Hepatocyte (in vitro differentiated cells): Measurements from ENCODE around the gene ABHD2. TPM values are rescaled to one million over a fixed set of nuclear protein-coding genes. Genes with fewer than 3 reads are reported as not detected.

ENCODE experiments used
- DNase-seq: peaks from one replicate; pipeline ENCODE4 v3.0.0-alpha.2; 2016; ENCODE audit warnings: low spot score
- H2AFZ ChIP-seq: fragments of 200-600 bp; sonication (generic); 2 replicates; pipeline ENCODE4 v1.6.0; 2016; ENCODE audit warnings: antibody characterized with exemption, mild to moderate bottlenecking
- H3K27ac ChIP-seq: fragments of 200-600 bp; sonication (generic); 2 replicates; pipeline ENCODE4 v1.5.1; 2016; ENCODE audit warnings: mild to moderate bottlenecking
- H3K27me3 ChIP-seq: fragments of 200-600 bp; sonication (generic); 2 replicates; pipeline ENCODE4 v1.6.1; 2016
- H3K36me3 ChIP-seq: fragments of 200-600 bp; sonication (generic); replicated peaks from 2 replicates; pipeline ENCODE4 v1.5.1; 2016; ENCODE audit warnings: low read depth; ENCODE audit not compliant: insufficient read depth
- H3K4me1 ChIP-seq: fragments of 200-600 bp; sonication (generic); 2 replicates; pipeline ENCODE4 v1.5.1; 2016; ENCODE audit warnings: mild to moderate bottlenecking, moderate library complexity; ENCODE audit not compliant: insufficient read depth
- H3K4me2 ChIP-seq: fragments of 200-600 bp; sonication (generic); 2 replicates; pipeline ENCODE4 v1.6.0; 2016
- H3K4me3 ChIP-seq: fragments of 200-600 bp; sonication (generic); 2 replicates; pipeline ENCODE4 v1.5.1; 2016; ENCODE audit warnings: mild to moderate bottlenecking
- H3K79me2 ChIP-seq: fragments of 200-600 bp; sonication (generic); 2 replicates; pipeline ENCODE4 v1.6.0; 2017; ENCODE audit warnings: mild to moderate bottlenecking
- H3K9me2 ChIP-seq: fragments of 200-600 bp; sonication (generic); replicated peaks from 2 replicates; pipeline ENCODE4 v1.6.0; 2017; ENCODE audit warnings: mild to moderate bottlenecking; ENCODE audit not compliant: insufficient read depth
- H3K9me3 ChIP-seq: fragments of 200-600 bp; sonication (generic); 2 replicates; pipeline ENCODE4 v1.5.1; 2016; ENCODE audit warnings: low read depth, mild to moderate bottlenecking
- H4K20me1 ChIP-seq: fragments of 200-600 bp; sonication (generic); 2 replicates; pipeline ENCODE4 v1.6.0; 2016; ENCODE audit warnings: mild to moderate bottlenecking; ENCODE audit not compliant: insufficient read depth, poor library complexity, severe bottlenecking
- CTCF ChIP-seq: fragments of 200-600 bp; sonication (generic); IDR thresholded peaks from 2 replicates; pipeline ENCODE4 v1.5.1; 2016; ENCODE audit warnings: antibody characterized with exemption, mild to moderate bottlenecking; ENCODE audit not compliant: poor library complexity
- EZH2 ChIP-seq: fragments of 200-600 bp; sonication (generic); IDR thresholded peaks from 2 replicates; pipeline ENCODE4 v1.6.1; 2016; ENCODE audit warnings: antibody characterized with exemption, mild to moderate bottlenecking, borderline replicate concordance
- EZH2phosphoT487 ChIP-seq: fragments of 200-600 bp; sonication (generic); IDR thresholded peaks from one replicate; pipeline ENCODE4 v1.6.1; 2018; ENCODE audit warnings: antibody characterized with exemption, mild to moderate bottlenecking, low read depth, moderate library complexity; ENCODE audit not compliant: unreplicated experiment, severe bottlenecking
- WGBS: methylation state at CpG from one replicate; pipeline ENCODE4 v1.1.6; 2016; ENCODE audit warnings: low lambda C conversion rate; ENCODE audit errors: missing lambda C conversion rate; 5-methylcytosine and 5-hydroxymethylcytosine counted together
- polyA plus RNA-seq: library from polyadenylated mRNA; unstranded; fragments of >200 nt; fragmentation: Nextera tagmentation; extraction: Ambion mirVana; gene quantifications from 2 replicates; pipeline ENCODE4 v1.2.1, GENCODE V29; 2016
- total RNA-seq: library from RNA; depleted of rRNA; stranded (reverse); fragments of >200 nt; gene quantifications from 2 replicates; pipeline ENCODE4 v1.2.3, GENCODE V29; 2014

The ABHD2 gene
- total and polyA plus RNA-seq, 2 experiments from 2014 or later: 11.7 to 59.7 TPM

DNA sequence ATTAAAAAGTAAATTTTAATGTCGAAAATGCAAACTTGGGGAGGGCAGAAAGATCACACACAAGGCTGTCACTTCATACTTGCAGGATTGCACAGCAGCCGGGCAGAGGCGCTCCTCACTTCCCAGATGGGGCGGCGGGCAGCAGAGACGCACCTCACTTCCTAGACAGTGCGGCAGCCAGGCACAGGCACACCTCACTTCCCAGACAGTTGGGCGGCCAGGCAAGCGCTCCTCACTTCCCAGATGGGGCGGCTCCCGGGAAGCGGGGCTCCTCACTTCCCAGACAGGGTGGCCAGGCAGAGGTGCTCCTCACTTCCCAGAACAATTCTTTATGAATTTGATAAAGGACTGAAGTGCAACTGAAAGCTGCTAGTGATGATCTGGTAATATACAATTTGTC, 111.9 kb downstream of the ABHD2 start:
- H3K27ac ChIP-seq: no peak overlapping the region
- no peaks in the 10 kb centered on the region for H3K9me3 ChIP-seq
- H2AFZ ChIP-seq: no peak overlapping the region
- no peaks in the 10 kb centered on the region for H3K9me2 ChIP-seq
- no peak for DNase-seq
- TF ChIP-seq CTCF (no peak), EZH2 (no peak), EZH2phosphoT487 (no peak)
- no peak overlapping the region for H3K4me2 ChIP-seq
- WGBS: 98% methylated on average over 12 of the region's 12 CpGs
- no peaks in the 10 kb centered on the region for H3K27me3 ChIP-seq
- H3K36me3 ChIP-seq: no peaks in the 10 kb centered on the region
- H3K79me2 ChIP-seq: no peaks in the 10 kb centered on the region
- H3K4me1 ChIP-seq: no peaks in the 10 kb centered on the region
- no peaks in the 10 kb centered on the region for H4K20me1 ChIP-seq
- H3K4me3 ChIP-seq: no peak overlapping the region

DNA sequence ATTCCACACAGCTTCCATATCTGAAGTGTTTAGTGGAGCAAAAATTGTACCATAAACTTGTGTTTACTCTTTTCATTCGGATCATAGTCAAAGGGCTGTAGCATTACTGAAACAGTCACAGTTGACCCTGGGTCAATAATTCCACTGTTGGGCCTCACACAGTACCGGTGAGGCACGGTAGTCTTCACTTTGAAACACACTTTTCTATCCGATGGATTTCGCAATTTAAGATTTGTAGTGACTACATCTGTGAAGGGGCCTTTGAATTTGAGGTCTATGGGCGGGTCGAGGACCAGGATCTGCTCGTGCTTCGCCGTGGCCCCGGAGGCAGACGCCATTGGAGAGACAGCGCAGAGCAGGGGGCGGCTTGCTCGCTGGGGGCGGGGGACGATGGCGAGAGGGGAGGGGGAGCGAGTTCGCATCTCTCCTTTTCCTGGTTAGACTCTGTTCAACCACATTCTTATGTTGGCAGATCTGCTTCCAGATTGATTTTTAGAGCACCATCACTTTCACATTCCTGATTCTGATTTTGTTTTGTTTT, 113.3 kb downstream of the ABHD2 start:
- H3K79me2 ChIP-seq: no peaks in the 10 kb centered on the region
- H3K27ac ChIP-seq: no peak overlapping the region
- H3K27me3 ChIP-seq: no peaks in the 10 kb centered on the region
- H3K4me3 ChIP-seq: no peak overlapping the region
- H4K20me1 ChIP-seq: no peaks in the 10 kb centered on the region
- DNase-seq: no peak
- no peaks in the 10 kb centered on the region for H3K9me2 ChIP-seq
- no peak overlapping the region for H3K4me2 ChIP-seq
- no peak for TF ChIP-seq EZH2
- TF ChIP-seq EZH2phosphoT487: no peak
- no peak for TF ChIP-seq CTCF
- H3K9me3 ChIP-seq: no peaks in the 10 kb centered on the region
- no peaks in the 10 kb centered on the region for H3K4me1 ChIP-seq
- H3K36me3 ChIP-seq: no peaks in the 10 kb centered on the region
- no peak overlapping the region for H2AFZ ChIP-seq
- WGBS: 85% methylated on average over 18 of the region's 20 CpGs

- H3K79me2 ChIP-seq: no peaks in the 10 kb centered on the region
- WGBS: 86% methylated on average over 2 of the region's 2 CpGs
- H3K4me2 ChIP-seq: no peak overlapping the region
- no peaks in the 10 kb centered on the region for H3K27me3 ChIP-seq
- H3K9me3 ChIP-seq: no peaks in the 10 kb centered on the region
- no peaks in the 10 kb centered on the region for H3K9me2 ChIP-seq
- no peak overlapping the region for H3K27ac ChIP-seq
- no peak for DNase-seq
- H3K4me3 ChIP-seq: no peak overlapping the region
- no peak overlapping the region for H2AFZ ChIP-seq
- TF ChIP-seq CTCF: no peak
- no peak for TF ChIP-seq EZH2phosphoT487
- TF ChIP-seq EZH2: no peak
- no peaks in the 10 kb centered on the region for H4K20me1 ChIP-seq
- H3K4me1 ChIP-seq: no peaks in the 10 kb centered on the region
- no peaks in the 10 kb centered on the region for H3K36me3 ChIP-seq
These were observed 115.5 kb downstream of the ABHD2 start for GRCh38 chr15:89203705-89204273.
